HG03175 (cell line): ENCODE results near the gene FIBIN.

ENCODE experiments used
- ATAC-seq: cut with Tn5 transposase; IDR thresholded peaks from one replicate; pipeline ENCODE4 v1.9.1; 2021; ENCODE audit warnings: mild to moderate bottlenecking, moderate library complexity; ENCODE audit not compliant: unreplicated experiment

FIBIN gene

GRCh38 chr11:27020751-27021150 is 26.8 kb downstream of the FIBIN start:
- ATAC-seq, result no peak

- no peak for ATAC-seq
Measured at GRCh38 chr11:27022659-27023251, 28.8 kb downstream of the FIBIN start.

GRCh38 chr11:27024865-27025264 is 31.0 kb downstream of the FIBIN start:
- ATAC-seq, result no peak

- ATAC-seq, result no peak
Measured at GRCh38 chr11:27025312-27025955, 31.5 kb downstream of the FIBIN start.

GRCh38 chr11:27025957-27026733 is 32.2 kb downstream of the FIBIN start:
- no peak for ATAC-seq

GRCh38 chr11:27028561-27028965 is 34.7 kb downstream of the FIBIN start:
- ATAC-seq, result no peak

GRCh38 chr11:27029966-27030365 is 36.1 kb downstream of the FIBIN start:
- no peak for ATAC-seq

GRCh38 chr11:27031754-27032153 is 37.8 kb downstream of the FIBIN start:
- no peak for ATAC-seq

- no peak for ATAC-seq
Measured at GRCh38 chr11:27039873-27040272, 46.0 kb downstream of the FIBIN start.

- no peak for ATAC-seq
Measured at GRCh38 chr11:27040302-27041115, 46.6 kb downstream of the FIBIN start, which contains the start of gene BBOX1. BBOX1 (plus strand) TSS chr11:27040815; CDS start chr11:27055431, 14,616 bp downstream.

- no peak for ATAC-seq
Measured at GRCh38 chr11:27041141-27041899, 47.4 kb downstream of the FIBIN start.
